GM12872 (cell line): Measurements from ENCODE around the gene PLEKHA7.

Experiments used
- TF ChIP-seq, protein P1 (sequence below): IDR thresholded peaks from 3 replicates; pipeline ENCODE4 v1.5.1; 2011; ENCODE audit warnings: low read depth, mild to moderate bottlenecking, low read length, moderate library complexity; ENCODE audit not compliant: insufficient read depth

The PLEKHA7 gene

GRCh38 chr11:16874275-16874975 lies 139.8 kb downstream of the PLEKHA7 start:
- TF ChIP-seq, protein P1, sequence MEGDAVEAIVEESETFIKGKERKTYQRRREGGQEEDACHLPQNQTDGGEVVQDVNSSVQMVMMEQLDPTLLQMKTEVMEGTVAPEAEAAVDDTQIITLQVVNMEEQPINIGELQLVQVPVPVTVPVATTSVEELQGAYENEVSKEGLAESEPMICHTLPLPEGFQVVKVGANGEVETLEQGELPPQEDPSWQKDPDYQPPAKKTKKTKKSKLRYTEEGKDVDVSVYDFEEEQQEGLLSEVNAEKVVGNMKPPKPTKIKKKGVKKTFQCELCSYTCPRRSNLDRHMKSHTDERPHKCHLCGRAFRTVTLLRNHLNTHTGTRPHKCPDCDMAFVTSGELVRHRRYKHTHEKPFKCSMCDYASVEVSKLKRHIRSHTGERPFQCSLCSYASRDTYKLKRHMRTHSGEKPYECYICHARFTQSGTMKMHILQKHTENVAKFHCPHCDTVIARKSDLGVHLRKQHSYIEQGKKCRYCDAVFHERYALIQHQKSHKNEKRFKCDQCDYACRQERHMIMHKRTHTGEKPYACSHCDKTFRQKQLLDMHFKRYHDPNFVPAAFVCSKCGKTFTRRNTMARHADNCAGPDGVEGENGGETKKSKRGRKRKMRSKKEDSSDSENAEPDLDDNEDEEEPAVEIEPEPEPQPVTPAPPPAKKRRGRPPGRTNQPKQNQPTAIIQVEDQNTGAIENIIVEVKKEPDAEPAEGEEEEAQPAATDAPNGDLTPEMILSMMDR, result no peak

DNA sequence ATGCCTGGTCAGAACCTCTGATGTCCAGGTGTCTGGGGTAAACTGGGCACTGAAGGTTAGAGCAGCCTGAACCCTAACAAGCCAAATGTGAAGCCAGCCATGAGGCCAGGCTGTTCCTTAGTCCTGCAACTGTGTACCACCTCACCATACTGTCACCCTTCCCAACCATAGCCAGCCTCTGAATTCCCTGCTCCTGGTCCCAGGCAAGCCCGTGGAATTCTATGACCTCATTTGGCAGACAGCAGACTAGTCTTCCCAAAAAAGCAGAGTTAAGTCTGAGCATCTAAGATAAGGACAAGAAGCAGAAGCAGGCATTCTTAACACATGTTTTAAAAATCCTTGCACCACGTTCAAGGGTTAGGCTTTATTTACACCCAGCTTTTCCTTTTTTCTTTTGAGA lies 140.9 kb downstream of the PLEKHA7 start:
- TF ChIP-seq, protein P1, result no peak

GRCh38 chr11:16871368-16871767 lies 142.8 kb downstream of the PLEKHA7 start:
- TF ChIP-seq, protein P1, result no peak

DNA sequence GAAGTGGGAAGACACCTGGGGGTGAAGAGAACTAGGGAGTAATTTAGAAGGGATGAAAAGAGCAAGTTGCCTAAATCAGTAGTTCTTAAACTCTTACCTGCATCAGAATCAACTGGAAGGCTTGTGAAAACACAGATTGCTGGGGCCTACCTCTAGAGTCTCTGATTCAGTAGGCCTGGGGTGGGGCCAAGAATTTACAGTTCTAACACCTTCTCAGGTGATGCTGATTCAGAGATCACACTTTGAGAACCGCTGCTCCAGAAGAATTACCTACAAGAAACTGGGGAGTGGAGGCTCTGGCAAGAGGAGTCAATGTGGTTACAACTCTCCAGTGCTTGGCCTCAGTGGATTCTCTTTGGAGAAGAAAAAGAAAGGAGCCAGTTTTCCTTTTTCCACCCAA lies 147.1 kb downstream of the PLEKHA7 start:
- TF ChIP-seq, protein P1, result no peak

GRCh38 chr11:16863389-16863788 lies 150.8 kb downstream of the PLEKHA7 start:
- TF ChIP-seq, protein P1, result no peak

DNA sequence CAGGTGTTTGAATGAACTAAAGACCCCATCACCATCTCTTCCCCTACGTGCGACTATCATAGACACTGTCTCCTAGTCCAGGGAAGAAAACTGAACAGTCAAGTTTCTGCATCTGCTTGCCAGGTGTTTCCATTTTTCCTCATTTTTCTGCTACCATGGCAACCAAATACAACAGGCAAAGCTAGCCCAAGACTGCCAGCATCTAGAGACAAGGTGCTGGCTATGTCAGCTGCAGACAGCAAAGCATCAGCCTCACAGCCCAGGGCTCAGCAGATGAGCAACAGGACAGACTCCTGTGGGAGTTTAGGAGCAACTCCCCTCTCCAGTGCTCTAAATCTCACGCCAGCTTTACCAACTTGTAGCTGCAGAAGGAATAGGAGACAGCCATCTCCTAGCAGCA lies 151.5 kb downstream of the PLEKHA7 start:
- TF ChIP-seq, protein P1, result no peak

- TF ChIP-seq, protein P1, result no peak
Observed at GRCh38 chr11:16861862-16862261, 152.4 kb downstream of the PLEKHA7 start.
